HepG2 (cell line): ENCODE data around the gene TCF23. TPM values are rescaled to one million over a fixed set of nuclear protein-coding genes. Genes with fewer than 3 reads are reported as not detected.

Experiments used
- ATF3 ChIP-seq: sonication (generic); formaldehyde crosslinking; IDR thresholded peaks from 2 replicates; pipeline ENCODE4 v1.4.0; 2020; ENCODE audit warnings: missing genetic modification reagents
- FOSL1 ChIP-seq: sonication (generic); formaldehyde crosslinking; IDR thresholded peaks from 2 replicates; pipeline ENCODE4 v1.9.0; 2021; ENCODE audit warnings: missing genetic modification reagents, borderline replicate concordance
- HIC2 ChIP-seq: sonication (generic); formaldehyde crosslinking; IDR thresholded peaks from 2 replicates; pipeline ENCODE4 v1.9.0; 2022; ENCODE audit warnings: low read depth, missing genetic modification reagents
- HNF1A ChIP-seq, 2 experiments: sonication (generic) in 1 of 2; formaldehyde crosslinking in 1 of 2; IDR thresholded peaks; 2 replicates each; pipeline versions ENCODE4 v1.4.0 to v1.6.1; 2016 to 2020; ENCODE audit warnings: borderline replicate concordance in 1 of 2, low read depth in 1 of 2, mild to moderate bottlenecking in 1 of 2, missing genetic modification reagents in 1 of 2
- HOXA9 ChIP-seq: sonication (generic); formaldehyde crosslinking; IDR thresholded peaks from 2 replicates; pipeline ENCODE4 v1.8.1; 2022; ENCODE audit warnings: missing genetic modification reagents, mild to moderate bottlenecking, moderate library complexity, borderline replicate concordance
- MED13 ChIP-seq: sonication (generic); formaldehyde crosslinking; IDR thresholded peaks from 2 replicates; pipeline ENCODE4 v1.5.0; 2020; ENCODE audit warnings: missing genetic modification reagents
- PHF21A ChIP-seq: sonication (generic); formaldehyde crosslinking; IDR thresholded peaks from 2 replicates; pipeline ENCODE4 v1.5.0; 2020; ENCODE audit warnings: mild to moderate bottlenecking, missing genetic modification reagents
- PTBP1 ChIP-seq: fragments of 200-400 bp; formaldehyde crosslinking; IDR thresholded peaks from 2 replicates; pipeline ENCODE4 v1.6.1; 2018; ENCODE audit warnings: low read length, low read depth; ENCODE audit not compliant: poor library complexity, severe bottlenecking
- SMAD9 ChIP-seq: sonication (generic); formaldehyde crosslinking; IDR thresholded peaks from 2 replicates; pipeline ENCODE4 v1.5.1; 2020; ENCODE audit warnings: mild to moderate bottlenecking, missing genetic modification reagents
- SPEN ChIP-seq: sonication (generic); formaldehyde crosslinking; IDR thresholded peaks from 2 replicates; pipeline ENCODE4 v1.5.1; 2020; ENCODE audit warnings: low read depth, mild to moderate bottlenecking, missing genetic modification reagents
- TCF7 ChIP-seq: sonication (generic); IDR thresholded peaks from 2 replicates; pipeline ENCODE4 v1.6.1; 2016; ENCODE audit warnings: antibody characterized with exemption, low read depth
- YY1 ChIP-seq: IDR thresholded peaks from 2 replicates; pipeline ENCODE4 v1.6.1; 2011; ENCODE audit warnings: low read length, low read depth, moderate library complexity, mild to moderate bottlenecking; ENCODE audit not compliant: insufficient read depth, insufficient replicate concordance
- ZNF142 ChIP-seq: sonication (generic); formaldehyde crosslinking; IDR thresholded peaks from 2 replicates; pipeline ENCODE4 v1.4.0; 2020; ENCODE audit warnings: missing genetic modification reagents
- ZNF331 ChIP-seq: sonication (generic); formaldehyde crosslinking; IDR thresholded peaks from 2 replicates; pipeline ENCODE4 v1.4.0; 2020; ENCODE audit warnings: missing genetic modification reagents
- polyA plus RNA-seq, 8 experiments: library from polyadenylated mRNA; depleted of rRNA in 3 of 8; stranded (reverse) in 7 of 8; unstranded in 1 of 8; fragments of >200 nt; fragmentation: Illumina TruSeq in 4 of 8; extraction: Trizol in 4 of 8; gene quantifications; 2 replicates each; pipeline versions ENCODE4 v1.2.1 to v1.2.3, GENCODE V29; 2011 to 2016; ENCODE audit warnings: low read depth in 4 of 8, missing spikeins in 1 of 8, mixed read lengths in 1 of 8; ENCODE audit not compliant: insufficient read depth in 1 of 8
- total RNA-seq, 5 experiments: library from RNA; depleted of rRNA; stranded (reverse); fragments of >200 nt; fragmentation: Illumina TruSeq; extraction: Trizol; gene quantifications; 2 replicates each; pipeline ENCODE4 v1.2.3, GENCODE V29; 2016; ENCODE audit warnings: low read depth in 1 of 5

TCF23 gene
- total and polyA plus RNA-seq, 2 of the 13 experiments (the other 11 are each of a cell fraction or from before 2014, with no cell fraction given) = 0.02 to 1.4 TPM

DNA sequence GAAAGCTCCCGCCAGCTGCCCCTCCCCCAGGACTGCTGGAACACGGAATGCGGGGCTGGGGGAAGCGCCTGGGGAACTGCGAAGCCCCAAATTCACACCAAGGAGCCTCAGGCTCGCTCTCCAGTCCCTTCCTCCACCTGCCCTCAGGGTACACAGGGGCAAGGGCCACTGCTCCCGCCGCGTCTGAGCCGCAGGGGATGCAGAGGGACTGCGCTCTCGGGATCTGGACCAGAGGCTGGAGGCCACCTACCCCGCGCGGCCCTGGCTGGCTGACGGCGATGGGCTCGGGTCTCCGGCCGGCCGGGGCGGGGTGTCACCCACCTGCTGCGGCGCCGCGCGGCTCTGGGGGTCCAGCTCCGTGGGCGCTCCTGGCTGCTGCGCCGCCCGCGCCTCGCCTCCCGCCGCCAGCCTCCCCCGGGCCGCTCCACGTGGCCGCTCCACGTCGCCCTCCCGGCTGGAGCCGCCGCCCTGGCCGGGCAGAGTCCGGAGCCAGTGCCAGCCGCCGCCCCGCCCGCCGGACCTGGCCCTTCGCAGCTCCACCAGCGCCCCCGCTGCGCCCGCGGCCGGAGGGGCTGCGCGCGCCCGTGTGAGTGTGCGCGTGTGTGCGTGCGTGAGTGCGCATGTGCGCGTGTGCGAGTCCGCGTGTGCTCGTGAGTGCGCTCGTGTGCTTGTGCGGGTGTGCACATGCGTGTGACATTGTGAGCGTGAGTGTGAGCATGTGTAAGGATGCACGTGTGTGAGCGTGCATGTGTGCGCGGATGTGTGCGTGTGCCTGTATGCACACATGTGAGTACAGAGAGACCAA is 30.1 kb upstream of the TCF23 start, which contains the start of gene CGREF1 (continued):
- TF ChIP-seq MED13 (no peak), FOSL1 (CRISPR knock-in tag) (no peak), YY1 (no peak), SMAD9 (CRISPR knock-in tag) (no peak), ZNF142 (CRISPR knock-in tag) (no peak), ZNF331 (no peak), PHF21A (CRISPR knock-in tag) (no peak; the same call in 1 of the 2 replicates), TCF7 (no peak), HIC2 (CRISPR knock-in tag) (0 out of 2 replicates have a peak, but pooled peaks have one; percentile 17), HOXA9 (peak; percentile 88), ATF3 (CRISPR knock-in tag) (no peak), SPEN (CRISPR knock-in tag) (no peak), HNF1A (IDR thresholded peaks at IDR 0.05; ENCODE audit: low read depth) (no peak), HNF1A (CRISPR knock-in tag; IDR thresholded peaks at IDR 0.05; ENCODE audit: borderline replicate concordance) (peak; percentile 44; the same call in 1 of the 2 replicates), PTBP1 (no peak)
